Activated CD8-positive, alpha-beta T cell treated with anti-CD3 and anti-CD28 coated beads, Interleukin-2, amount 10 ng/mL, durations not matched to agents 7 days and 5 days (primary cell): ENCODE data around the gene RIF1. TPM values are rescaled to one million over a fixed set of nuclear protein-coding genes. Genes with fewer than 3 reads are reported as not detected.

Experiments used
- ATAC-seq: fragments of 150-1000 bp; cut with Tn5 transposase; one replicate; pipeline ENCODE4 v1.10.0; 2021; ENCODE audit warnings: moderate library complexity
- CTCF ChIA-PET: fragments of 350-600 bp; sonication (Branson Sonifier 250); formaldehyde crosslinking; loops from one replicate; lab custom pipeline; 2021; ENCODE audit warnings: antibody characterized with exemption; lab: Charles Lee
- POLR2A ChIA-PET: fragments of 350-600 bp; sonication (Branson Sonifier 250); formaldehyde crosslinking; loops from one replicate; lab custom pipeline; 2021; ENCODE audit warnings: antibody characterized with exemption; lab: Charles Lee
- DNase-seq: peaks from one replicate; pipeline ENCODE4 v3.0.0-alpha.2; 2020
- H3K27ac Mint-ChIP-seq: one replicate; pipeline ENCODE4 v1.8.0; 2021; ENCODE audit warnings: mild to moderate bottlenecking, mixed read lengths
- H3K27me3 Mint-ChIP-seq: one replicate; pipeline ENCODE4 v1.8.0; 2021; ENCODE audit warnings: low read depth, mixed read lengths
- H3K36me3 Mint-ChIP-seq: one replicate; pipeline ENCODE4 v1.8.0; 2021; ENCODE audit warnings: low read depth, mixed read lengths
- H3K4me1 Mint-ChIP-seq: one replicate; pipeline ENCODE4 v1.8.0; 2021; ENCODE audit warnings: low read depth, mixed read lengths
- H3K4me3 Mint-ChIP-seq: one replicate; pipeline ENCODE4 v1.8.0; 2021; ENCODE audit warnings: mild to moderate bottlenecking, mixed read lengths
- H3K9me3 Mint-ChIP-seq: one replicate; pipeline ENCODE4 v1.8.0; 2022; ENCODE audit warnings: mixed read lengths; ENCODE audit not compliant: insufficient read depth
- total RNA-seq, 2 experiments: library from RNA; stranded (reverse); gene quantifications; one replicate each; pipeline ENCODE4 v1.2.3, GENCODE V29; 2021

The RIF1 gene, protein sequence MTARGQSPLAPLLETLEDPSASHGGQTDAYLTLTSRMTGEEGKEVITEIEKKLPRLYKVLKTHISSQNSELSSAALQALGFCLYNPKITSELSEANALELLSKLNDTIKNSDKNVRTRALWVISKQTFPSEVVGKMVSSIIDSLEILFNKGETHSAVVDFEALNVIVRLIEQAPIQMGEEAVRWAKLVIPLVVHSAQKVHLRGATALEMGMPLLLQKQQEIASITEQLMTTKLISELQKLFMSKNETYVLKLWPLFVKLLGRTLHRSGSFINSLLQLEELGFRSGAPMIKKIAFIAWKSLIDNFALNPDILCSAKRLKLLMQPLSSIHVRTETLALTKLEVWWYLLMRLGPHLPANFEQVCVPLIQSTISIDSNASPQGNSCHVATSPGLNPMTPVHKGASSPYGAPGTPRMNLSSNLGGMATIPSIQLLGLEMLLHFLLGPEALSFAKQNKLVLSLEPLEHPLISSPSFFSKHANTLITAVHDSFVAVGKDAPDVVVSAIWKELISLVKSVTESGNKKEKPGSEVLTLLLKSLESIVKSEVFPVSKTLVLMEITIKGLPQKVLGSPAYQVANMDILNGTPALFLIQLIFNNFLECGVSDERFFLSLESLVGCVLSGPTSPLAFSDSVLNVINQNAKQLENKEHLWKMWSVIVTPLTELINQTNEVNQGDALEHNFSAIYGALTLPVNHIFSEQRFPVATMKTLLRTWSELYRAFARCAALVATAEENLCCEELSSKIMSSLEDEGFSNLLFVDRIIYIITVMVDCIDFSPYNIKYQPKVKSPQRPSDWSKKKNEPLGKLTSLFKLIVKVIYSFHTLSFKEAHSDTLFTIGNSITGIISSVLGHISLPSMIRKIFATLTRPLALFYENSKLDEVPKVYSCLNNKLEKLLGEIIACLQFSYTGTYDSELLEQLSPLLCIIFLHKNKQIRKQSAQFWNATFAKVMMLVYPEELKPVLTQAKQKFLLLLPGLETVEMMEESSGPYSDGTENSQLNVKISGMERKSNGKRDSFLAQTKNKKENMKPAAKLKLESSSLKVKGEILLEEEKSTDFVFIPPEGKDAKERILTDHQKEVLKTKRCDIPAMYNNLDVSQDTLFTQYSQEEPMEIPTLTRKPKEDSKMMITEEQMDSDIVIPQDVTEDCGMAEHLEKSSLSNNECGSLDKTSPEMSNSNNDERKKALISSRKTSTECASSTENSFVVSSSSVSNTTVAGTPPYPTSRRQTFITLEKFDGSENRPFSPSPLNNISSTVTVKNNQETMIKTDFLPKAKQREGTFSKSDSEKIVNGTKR (N-terminal part only)
- total RNA-seq, result 10 to 100 TPM; 55.9 to 56.6 TPM

DNA sequence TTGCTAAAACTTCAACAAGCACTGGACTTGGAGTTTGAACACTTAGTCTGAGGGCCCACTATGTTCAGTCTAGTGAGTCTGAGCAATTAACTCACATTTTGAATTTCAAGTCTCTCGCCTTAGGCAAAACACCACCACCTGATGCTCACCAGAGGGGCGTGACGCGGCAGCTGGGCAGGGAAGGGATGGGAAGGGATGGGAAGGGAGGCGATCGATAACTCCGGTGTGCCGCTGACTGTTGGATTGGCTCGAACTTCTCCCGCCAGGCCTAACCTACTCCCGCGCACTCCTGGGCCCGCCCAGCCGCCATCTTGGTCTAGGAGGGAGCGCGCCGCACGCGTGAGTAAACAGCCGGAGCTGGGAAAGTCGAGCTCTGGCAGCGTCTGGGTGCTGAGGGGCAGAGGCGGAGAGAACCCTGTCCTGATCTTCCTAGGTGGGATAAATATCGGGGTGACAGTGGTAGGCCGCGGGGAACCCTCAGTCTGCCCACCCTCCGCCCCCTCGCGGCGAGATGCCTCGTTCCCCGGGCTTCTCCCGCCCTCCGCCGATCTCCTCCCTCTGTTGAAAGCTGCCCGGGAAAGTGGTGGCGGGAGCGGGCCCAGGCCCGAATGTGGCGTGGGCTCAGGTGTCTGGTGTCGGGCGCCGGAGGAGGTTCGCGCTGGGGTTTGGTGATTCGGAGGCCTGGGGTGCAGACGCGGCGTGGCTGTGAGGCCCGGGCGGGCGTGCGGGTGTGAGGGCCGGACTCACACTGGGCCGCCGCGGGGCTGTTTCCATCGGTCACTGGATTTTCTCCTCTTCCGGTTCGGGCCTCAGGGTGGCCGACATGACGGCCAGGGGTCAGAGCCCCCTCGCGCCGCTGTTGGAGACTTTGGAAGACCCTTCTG is at the start of gene RIF1:
TSS of gene RIF1 (plus strand) at position 302 of the 884 bp plus-strand sequence. CDS start at position 824, 522 bp downstream.
- peaks cover 31% of the 10 kb centered on the region for H3K36me3 Mint-ChIP-seq
- ChIA-PET POLR2A (interaction anchor here (0.7 to 1.2 kb wide), 7 partner anchors 11 to 149 kb away, joined by 3 to 12 read pairs (median 3); partner anchors contain the start of gene NMI), CTCF (interaction anchor here (1.0 to 1.7 kb wide), 5 partner anchors 9 to 118 kb away, joined by 3 to 4 read pairs (median 4); no protein-coding TSS in a partner anchor)
- peak within 1 kb of the TSS; percentile 98 for H3K27ac Mint-ChIP-seq
- peak; percentile 95 for ATAC-seq
- peak; percentile 82 for DNase-seq
- peaks cover 33% of the 10 kb centered on the region for H3K4me1 Mint-ChIP-seq
- H3K27me3 Mint-ChIP-seq, result peaks cover 6% of the 10 kb centered on the region
- no peaks in the 10 kb centered on the region for H3K9me3 Mint-ChIP-seq
- H3K4me3 Mint-ChIP-seq, result peak within 1 kb of the TSS; percentile 97

DNA sequence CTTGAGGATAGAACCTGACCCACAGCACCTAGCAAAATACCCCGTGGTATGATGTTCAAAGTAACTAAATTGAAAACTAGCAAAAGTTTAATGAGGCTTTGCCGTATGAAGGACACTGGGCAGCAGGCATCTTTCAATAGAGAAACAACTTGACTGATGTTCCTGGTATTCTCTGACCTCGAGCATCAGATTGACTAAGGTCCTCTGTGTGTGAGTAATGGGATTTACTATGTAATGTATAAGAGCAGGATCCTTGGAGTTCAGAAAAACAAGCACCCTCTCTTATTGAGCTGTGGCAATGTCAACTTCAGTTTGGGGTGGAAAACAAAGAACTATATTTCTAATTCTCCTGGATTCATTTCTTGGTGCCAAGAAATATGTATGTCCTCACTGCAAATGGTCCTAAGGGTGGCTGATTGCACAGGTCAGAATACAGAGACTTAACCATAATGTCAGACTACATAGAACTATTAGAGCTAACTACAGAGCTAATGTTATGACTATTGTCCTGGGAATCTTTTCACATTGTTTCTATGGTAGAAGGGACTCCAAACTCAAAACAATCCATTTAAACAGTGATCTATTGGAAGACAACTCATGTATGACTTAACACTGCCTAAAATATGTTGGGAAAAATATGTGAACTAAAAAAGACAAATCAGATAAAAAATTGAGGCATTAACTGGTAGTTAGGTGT is 47.9 kb upstream of the RIF1 start:
- Mint-ChIP-seq H3K27ac (no peak overlapping the region), H3K36me3 (no peaks in the 10 kb centered on the region), H3K9me3 (no peaks in the 10 kb centered on the region), H3K4me1 (no peaks in the 10 kb centered on the region), H3K27me3 (peaks cover 17% of the 10 kb centered on the region), H3K4me3 (no peak overlapping the region)
- ATAC-seq, result no peak
- no peak for DNase-seq
- ChIA-PET POLR2A (no interaction called here), CTCF (no interaction called here)

DNA sequence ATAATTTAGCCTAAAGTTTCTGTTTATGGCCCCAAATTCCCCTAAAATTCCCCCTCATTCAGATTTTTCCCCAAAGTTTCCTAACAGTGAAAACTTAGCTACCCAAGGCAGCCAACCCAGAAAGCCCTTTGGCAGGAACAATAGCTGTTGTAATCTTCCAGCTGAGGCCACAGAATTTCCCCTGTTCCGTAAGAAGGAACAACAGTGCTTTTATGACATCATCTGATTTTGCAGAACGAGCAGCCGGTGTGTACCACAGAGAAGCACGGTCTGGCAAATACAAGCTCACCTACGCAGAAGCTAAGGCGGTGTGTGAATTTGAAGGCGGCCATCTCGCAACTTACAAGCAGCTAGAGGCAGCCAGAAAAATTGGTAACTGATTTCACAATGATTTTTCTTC is 46.0 kb upstream of the RIF1 start:
- DNase-seq (no peak), ATAC-seq (no peak)
- ChIA-PET POLR2A (no interaction called here), CTCF (no interaction called here)
- no peaks in the 10 kb centered on the region for H3K36me3 Mint-ChIP-seq
- peaks cover 12% of the 10 kb centered on the region for H3K27me3 Mint-ChIP-seq
- H3K27ac Mint-ChIP-seq, result no peak overlapping the region
- no peak overlapping the region for H3K4me3 Mint-ChIP-seq
- no peaks in the 10 kb centered on the region for H3K9me3 Mint-ChIP-seq
- H3K4me1 Mint-ChIP-seq, result no peaks in the 10 kb centered on the region

DNA sequence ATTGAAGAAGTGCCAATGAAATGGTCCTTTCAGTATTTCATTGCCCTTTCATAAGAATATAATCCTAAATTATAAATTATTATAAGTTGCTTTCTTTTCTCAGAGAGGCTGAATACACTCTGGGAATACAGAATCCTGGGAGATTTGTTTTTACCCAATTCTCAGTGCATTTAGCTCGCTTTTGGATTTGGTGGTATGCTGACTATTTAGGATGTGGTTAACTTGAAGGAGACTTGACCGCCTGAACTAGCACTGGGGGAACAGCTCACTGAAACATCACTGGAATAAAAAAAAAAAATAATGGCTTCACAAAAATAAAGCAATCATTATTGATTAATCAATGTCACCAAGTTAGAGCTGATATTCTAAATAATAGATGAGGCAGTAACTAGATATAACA is 42.1 kb upstream of the RIF1 start:
- DNase-seq (no peak), ATAC-seq (no peak)
- POLR2A ChIA-PET, result no interaction called here
- CTCF ChIA-PET, result no interaction called here
- Mint-ChIP-seq H3K27ac (no peak overlapping the region), H3K27me3 (peaks cover 8% of the 10 kb centered on the region), H3K36me3 (no peaks in the 10 kb centered on the region), H3K4me1 (no peaks in the 10 kb centered on the region), H3K9me3 (no peaks in the 10 kb centered on the region), H3K4me3 (no peak overlapping the region)

DNA sequence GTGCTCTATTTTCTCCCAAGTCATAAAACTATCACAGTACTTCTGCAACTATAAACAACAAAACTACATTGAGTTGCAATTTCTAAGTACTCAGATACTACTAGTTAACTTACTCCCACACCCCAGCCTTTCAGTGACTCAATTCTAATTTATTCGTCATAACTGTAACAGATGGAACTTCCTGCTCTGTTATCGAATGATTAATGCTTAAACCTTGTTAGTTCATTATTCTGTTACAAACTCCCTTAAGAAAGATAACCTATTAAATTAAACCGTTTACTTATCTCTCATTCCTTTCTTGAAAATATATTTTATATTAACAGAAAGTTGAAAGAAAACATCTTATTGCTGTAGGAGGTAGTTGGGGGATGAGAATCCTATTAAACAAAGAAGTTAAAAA is 35.3 kb upstream of the RIF1 start:
- POLR2A ChIA-PET, result no interaction called here
- ATAC-seq (no peak), DNase-seq (no peak)
- Mint-ChIP-seq H3K36me3 (no peaks in the 10 kb centered on the region), H3K4me3 (no peak overlapping the region), H3K27me3 (peaks cover 2% of the 10 kb centered on the region), H3K27ac (no peak overlapping the region), H3K4me1 (peaks cover 6% of the 10 kb centered on the region), H3K9me3 (no peaks in the 10 kb centered on the region)
- CTCF ChIA-PET, result no interaction called here

DNA sequence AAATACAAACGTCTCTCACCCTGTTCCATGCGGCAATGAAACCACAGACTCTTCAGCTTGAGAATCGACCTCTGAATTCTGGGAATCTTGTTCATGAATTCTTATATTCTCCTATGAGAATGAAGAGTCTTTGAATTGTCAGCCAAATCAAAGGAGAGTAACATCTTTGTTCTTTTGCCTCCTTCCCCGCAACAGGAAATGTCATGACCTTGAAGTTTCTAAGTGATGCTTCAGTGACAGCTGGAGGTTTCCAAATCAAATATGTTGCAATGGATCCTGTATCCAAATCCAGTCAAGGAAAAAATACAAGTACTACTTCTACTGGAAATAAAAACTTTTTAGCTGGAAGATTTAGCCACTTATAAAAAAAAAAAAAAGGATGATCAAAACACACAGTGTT is 30.5 kb upstream of the RIF1 start:
- no peaks in the 10 kb centered on the region for H3K9me3 Mint-ChIP-seq
- H3K36me3 Mint-ChIP-seq, result no peaks in the 10 kb centered on the region

DNA sequence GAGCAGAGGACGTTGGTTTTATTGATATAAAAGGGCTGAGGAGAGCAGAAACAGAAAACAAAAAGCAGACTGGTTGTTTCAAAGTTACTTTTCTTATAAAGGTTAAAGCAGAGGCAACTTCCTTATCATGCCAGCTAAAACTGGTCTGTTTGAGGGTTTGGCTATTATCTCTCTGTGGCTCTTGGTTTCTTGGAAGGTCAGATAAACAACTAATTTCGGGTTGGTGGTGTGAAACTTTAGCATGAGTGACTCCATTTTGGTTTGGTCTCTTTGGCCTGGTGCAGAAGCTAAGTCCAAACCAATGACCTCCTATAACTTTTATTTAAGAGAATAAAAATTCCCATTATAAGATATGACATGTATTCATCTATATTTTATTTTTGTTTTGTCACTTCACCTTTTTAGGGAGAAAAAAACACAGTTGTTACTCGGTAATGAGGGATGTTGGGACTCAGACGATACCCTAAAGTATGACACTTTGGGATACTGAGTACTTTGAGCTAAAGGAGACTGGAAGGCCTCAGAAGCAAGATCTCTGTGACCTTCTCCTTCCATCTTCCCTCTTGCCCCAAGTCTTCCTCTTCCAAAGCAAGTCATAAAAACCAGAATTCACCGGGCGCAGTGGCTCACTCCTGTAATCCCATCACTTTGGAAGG is 29.0 kb upstream of the RIF1 start:
- H3K4me3 Mint-ChIP-seq, result no peak overlapping the region
- no peak for ATAC-seq
- ChIA-PET POLR2A (no interaction called here), CTCF (no interaction called here)
- H3K9me3 Mint-ChIP-seq, result no peaks in the 10 kb centered on the region
- H3K4me1 Mint-ChIP-seq, result peaks cover 10% of the 10 kb centered on the region
- no peaks in the 10 kb centered on the region for H3K36me3 Mint-ChIP-seq
- no peak for DNase-seq
- no peak overlapping the region for H3K27ac Mint-ChIP-seq
- no peaks in the 10 kb centered on the region for H3K27me3 Mint-ChIP-seq

More for the DNA sequence above, 30.5 kb upstream of the RIF1 start:
- ChIA-PET CTCF (no interaction called here), POLR2A (no interaction called here)
- Mint-ChIP-seq H3K27ac (no peak overlapping the region), H3K27me3 (no peaks in the 10 kb centered on the region), H3K4me1 (peaks cover 10% of the 10 kb centered on the region), H3K4me3 (no peak overlapping the region)
- ATAC-seq (no peak), DNase-seq (no peak)

DNA sequence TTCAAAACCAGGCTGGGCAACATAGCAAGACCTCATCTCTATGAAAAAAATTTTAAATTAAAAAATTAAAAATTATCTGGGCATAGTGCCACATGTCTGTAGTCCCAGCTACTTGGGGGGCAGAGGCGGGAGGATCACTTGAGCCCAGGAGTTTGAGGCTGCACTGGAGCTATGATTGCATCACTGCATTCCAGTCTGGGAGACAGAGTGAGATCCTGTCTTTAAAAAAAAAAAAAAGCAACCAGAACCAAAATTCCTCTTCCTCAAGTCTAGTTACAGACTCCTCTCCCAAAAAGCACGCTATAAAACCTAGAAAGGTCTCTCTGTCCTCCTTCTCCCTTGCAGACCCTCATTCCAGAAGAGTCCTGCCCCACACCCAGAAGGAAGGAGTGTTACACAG is 28.4 kb upstream of the RIF1 start:
- ChIA-PET POLR2A (no interaction called here), CTCF (no interaction called here)
- Mint-ChIP-seq H3K4me3 (no peak overlapping the region), H3K36me3 (no peaks in the 10 kb centered on the region), H3K9me3 (no peaks in the 10 kb centered on the region), H3K27me3 (no peaks in the 10 kb centered on the region), H3K4me1 (peaks cover 10% of the 10 kb centered on the region), H3K27ac (no peak overlapping the region)
- no peak for DNase-seq
- no peak for ATAC-seq

DNA sequence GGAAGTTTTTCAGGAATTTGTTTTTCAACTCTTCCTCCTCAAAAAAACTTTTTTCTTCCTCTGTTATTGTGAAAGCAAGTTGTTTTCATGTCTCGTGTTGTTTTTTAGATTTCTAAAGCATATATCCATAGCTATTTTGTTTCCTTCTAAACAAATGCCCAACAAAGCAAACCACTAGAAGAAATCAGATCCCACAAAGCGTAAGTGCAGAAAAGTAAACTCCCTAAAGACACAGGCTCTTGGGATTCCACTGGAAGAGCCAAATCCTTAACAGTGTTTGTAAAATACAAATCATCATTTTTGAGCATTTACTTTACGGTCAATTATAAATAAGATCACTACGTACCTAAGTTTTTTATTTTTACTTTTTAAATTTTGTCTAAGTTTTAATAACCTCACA is 21.7 kb upstream of the RIF1 start:
- H3K36me3 Mint-ChIP-seq, result no peaks in the 10 kb centered on the region
- no peak overlapping the region for H3K4me3 Mint-ChIP-seq
- no peaks in the 10 kb centered on the region for H3K4me1 Mint-ChIP-seq
- ChIA-PET CTCF (no interaction called here), POLR2A (no interaction called here)
- ATAC-seq (no peak), DNase-seq (no peak)
- H3K9me3 Mint-ChIP-seq, result no peaks in the 10 kb centered on the region
- H3K27ac Mint-ChIP-seq, result no peak overlapping the region
- H3K27me3 Mint-ChIP-seq, result no peaks in the 10 kb centered on the region

DNA sequence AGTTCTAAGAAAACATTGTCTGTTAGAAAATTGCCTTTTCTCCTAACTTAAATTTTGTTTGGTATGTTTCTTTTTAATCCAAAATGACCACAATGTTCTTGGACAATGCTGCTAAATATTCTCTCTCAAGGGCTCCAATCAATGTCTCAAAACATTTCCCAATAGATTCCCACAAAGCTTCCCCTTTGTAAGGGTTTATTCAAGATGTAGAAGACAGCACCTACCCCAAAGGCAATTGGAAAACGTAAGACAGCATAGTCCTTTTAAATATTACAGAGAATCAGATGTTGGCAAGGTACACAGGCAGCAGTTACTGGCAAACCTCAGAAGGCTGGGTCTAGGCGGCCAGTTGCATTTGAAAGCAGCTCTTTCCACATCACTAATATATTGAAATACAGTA is 18.3 kb upstream of the RIF1 start:
- CTCF ChIA-PET, result no interaction called here
- ATAC-seq (no peak), DNase-seq (no peak)
- Mint-ChIP-seq H3K27me3 (peaks cover 2% of the 10 kb centered on the region), H3K27ac (no peak overlapping the region), H3K9me3 (no peaks in the 10 kb centered on the region), H3K4me3 (no peak overlapping the region), H3K36me3 (no peaks in the 10 kb centered on the region), H3K4me1 (no peaks in the 10 kb centered on the region)
- POLR2A ChIA-PET, result no interaction called here
